Measurements from ENCODE around the gene KMO. TPM values are rescaled to one million over a fixed set of nuclear protein-coding genes. Genes with fewer than 3 reads are reported as not detected.

The KMO gene
- total RNA-seq, 6 experiments from 2014 or later: 25.4 to 57.3 (median 28.3) TPM

- Histone ChIP-seq H3K4me1 (peaks cover 0 to 52% (median 19%) of the 10 kb centered on the region in 4 donors), H3K9me3 (no peaks in the 10 kb centered on the region), H3K4me3 (no peak overlapping the region), H3K36me3 (no peaks in the 10 kb centered on the region), H3K27ac (peak overlapping the region; percentile 19 to 82 (median 44)), H3K27me3 (no peaks in the 10 kb centered on the region)
- 67% methylated on average over 1 of the region's 1 CpG for WGBS (ENCODE audit: insufficient coverage, low coverage, low lambda C conversion rate, missing lambda C conversion rate)
- DNase-seq (no peak), ATAC-seq (no peak)
- TF ChIP-seq CTCF (IDR thresholded peaks at IDR 0.05): no peak
- TF ChIP-seq POLR2A (IDR thresholded peaks at IDR 0.05): no peak
- intact Hi-C loops (cut with DNase I): loop anchor here in 1 of 2 donors (10.0 kb wide), 1 partner anchor 223 kb away; no protein-coding TSS in a partner anchor
Observed at GRCh38 chr1:241611736-241612135, 79.6 kb downstream of the KMO start.

- intact Hi-C loops (cut with DNase I): loop anchor here in 1 of 2 donors (10.0 kb wide), 1 partner anchor 222 kb away; no protein-coding TSS in a partner anchor
- H3K36me3 ChIP-seq: no peaks in the 10 kb centered on the region
- H3K9me3 ChIP-seq: no peaks in the 10 kb centered on the region
- WGBS (ENCODE audit: insufficient coverage, low coverage, low lambda C conversion rate, missing lambda C conversion rate): 52% methylated on average over 9 of the region's 9 CpGs
- H3K4me3 ChIP-seq: no peak overlapping the region
- no peaks in the 10 kb centered on the region for H3K27me3 ChIP-seq
- H3K27ac ChIP-seq: peak overlapping the region in 2 of 3 donors; percentile 42 to 82
- H3K4me1 ChIP-seq: peaks cover 0 to 52% (median 19%) of the 10 kb centered on the region in 4 donors
- peak in 1 of 4 donors; percentile 8 for ATAC-seq
- DNase-seq: no peak
- TF ChIP-seq CTCF (IDR thresholded peaks at IDR 0.05): no peak
- no peak for TF ChIP-seq POLR2A (IDR thresholded peaks at IDR 0.05)
Observed at GRCh38 chr1:241612533-241613477, 80.6 kb downstream of the KMO start.

- intact Hi-C loops (cut with DNase I): loop anchor here in 1 of 2 donors (10.0 kb wide), 1 partner anchor 221 kb away; no protein-coding TSS in a partner anchor
- DNase-seq (no peak), ATAC-seq (no peak)
- no peaks in the 10 kb centered on the region for H3K9me3 ChIP-seq
- peaks cover 0 to 52% (median 19%) of the 10 kb centered on the region in 4 donors for H3K4me1 ChIP-seq
- no peaks in the 10 kb centered on the region for H3K27me3 ChIP-seq
- no peak for TF ChIP-seq POLR2A (IDR thresholded peaks at IDR 0.05)
- TF ChIP-seq CTCF (IDR thresholded peaks at IDR 0.05): no peak
- 87% methylated on average over 4 of the region's 4 CpGs for WGBS (ENCODE audit: insufficient coverage, low coverage, low lambda C conversion rate, missing lambda C conversion rate)
- no peak overlapping the region for H3K4me3 ChIP-seq
- H3K27ac ChIP-seq: peak overlapping the region; percentile 75 to 88 (median 82)
- H3K36me3 ChIP-seq: no peaks in the 10 kb centered on the region
Observed at GRCh38 chr1:241614144-241614543, 82.0 kb downstream of the KMO start.

- peak in 1 of 4 donors; percentile 2 for ATAC-seq
Observed at GRCh38 chr1:241614572-241614971, 82.4 kb downstream of the KMO start.

More at GRCh38 chr1:241614572-241614971, 82.4 kb downstream of the KMO start:
- peaks cover 0 to 49% (median 19%) of the 10 kb centered on the region in 4 donors for H3K4me1 ChIP-seq
- H3K36me3 ChIP-seq: no peaks in the 10 kb centered on the region
- DNase-seq: no peak
- intact Hi-C loops (cut with DNase I): loop anchor here in 1 of 2 donors (10.0 kb wide), 1 partner anchor 220 kb away; no protein-coding TSS in a partner anchor
- no peak overlapping the region for H3K4me3 ChIP-seq
- no peak for TF ChIP-seq POLR2A (IDR thresholded peaks at IDR 0.05)
- no peak for TF ChIP-seq CTCF (IDR thresholded peaks at IDR 0.05)
- no peaks in the 10 kb centered on the region for H3K27me3 ChIP-seq
- peak overlapping the region; percentile 75 to 88 (median 82) for H3K27ac ChIP-seq
- 53% methylated on average over 4 of the region's 4 CpGs for WGBS (ENCODE audit: insufficient coverage, low coverage, low lambda C conversion rate, missing lambda C conversion rate)
- H3K9me3 ChIP-seq: no peaks in the 10 kb centered on the region
